GM12878 (cell line): ENCODE measurements around the gene CDC42EP3. TPM values are rescaled to one million over a fixed set of nuclear protein-coding genes. Genes with fewer than 3 reads are reported as not detected.
A peak's percentile ranks its signal among the peaks of the same experiment; 100 is the strongest.

Experiments used
- ATAC-seq: fragments of 200-7000 bp; cut with Tn5 transposase; 3 replicates; pipeline ENCODE4 v1.9.1; 2020; ENCODE audit warnings: mild to moderate bottlenecking, moderate library complexity
- BruUV-seq: library from RNA; stranded (reverse); fragments of 400-500 nt; replicated peaks from 2 replicates; lab custom pipeline; 2021; lab: Mats Ljungman, UMichigan
- CTCF ChIA-PET: fragments of 300-600 bp; sonication (Branson Sonifier 250); formaldehyde crosslinking; extraction: SDS; loops from one replicate; lab custom pipeline; 2021; ENCODE audit warnings: inconsistent platforms; lab: Yijun Ruan, JAX
- POLR2A ChIA-PET: fragments of 350-600 bp; formaldehyde crosslinking; extraction: SDS; loops from one replicate; lab custom pipeline; 2021; ENCODE audit warnings: inconsistent platforms; lab: Charles Lee
- RAD21 ChIA-PET: fragments of 300-600 bp; sonication (Branson Sonifier 250); formaldehyde crosslinking; loops from one replicate; lab custom pipeline; 2023; ENCODE audit warnings: antibody characterized with exemption; ENCODE audit not compliant: unreplicated experiment; lab: Charles Lee
- SMC1A ChIA-PET: fragments of 300-600 bp; sonication (Branson Sonifier 250); formaldehyde crosslinking; loops from one replicate; lab custom pipeline; 2023; ENCODE audit not compliant: unreplicated experiment, uncharacterized antibody; lab: Charles Lee
- DNase-seq: peaks from one replicate; pipeline ENCODE4 v3.0.0-alpha.2; 2011; ENCODE audit warnings: low read depth, low spot score
- FAIRE-seq: peaks from 3 replicates; lab custom pipeline; 2011; peaks lifted over from hg19 to GRCh38; lab: Jason Lieb, UNC
- H2AFZ ChIP-seq: 2 replicates; pipeline ENCODE4 v1.6.0; 2011; ENCODE audit warnings: low read depth, low read length, control low read depth; ENCODE audit not compliant: control insufficient read depth
- H3K27ac ChIP-seq: 2 replicates; pipeline ENCODE4 v1.5.1; 2011; ENCODE audit warnings: control low read depth; ENCODE audit not compliant: control insufficient read depth, insufficient read depth
- H3K27me3 ChIP-seq, 2 experiments: replicated peaks in 1 of 2; 2 replicates each; pipeline versions ENCODE4 v1.6.0 to v1.6.1; 2011; ENCODE audit warnings: low read length in 1 of 2; ENCODE audit not compliant: control insufficient read depth in 2 of 2, insufficient read depth in 2 of 2
- H3K36me3 ChIP-seq, 2 experiments: 2 replicates each; pipeline ENCODE4 v1.5.1; 2011; ENCODE audit warnings: low read length in 1 of 2; ENCODE audit not compliant: control insufficient read depth in 2 of 2, insufficient read depth in 2 of 2
- H3K4me1 ChIP-seq: 2 replicates; pipeline ENCODE4 v1.6.1; 2011; ENCODE audit warnings: mild to moderate bottlenecking, low read length, moderate library complexity, mixed read lengths; ENCODE audit not compliant: control insufficient read depth, insufficient read depth
- H3K4me2 ChIP-seq: 2 replicates; pipeline ENCODE4 v1.6.0; 2011; ENCODE audit warnings: control low read depth; ENCODE audit not compliant: control insufficient read depth, insufficient read depth
- H3K4me3 ChIP-seq: fragments of 200-600 bp; sonication (generic); 2 replicates; pipeline ENCODE4 v1.5.1; 2016
- H3K79me2 ChIP-seq: 2 replicates; pipeline ENCODE4 v1.6.0; 2011; ENCODE audit warnings: low read length; ENCODE audit not compliant: control insufficient read depth, insufficient read depth
- H3K9ac ChIP-seq: 2 replicates; pipeline ENCODE4 v1.8.0; 2011; ENCODE audit warnings: low read length, control low read depth, mixed read lengths; ENCODE audit not compliant: control insufficient read depth, insufficient read depth
- H3K9me3 ChIP-seq: replicated peaks from 3 replicates; pipeline ENCODE4 v1.5.1; 2011; ENCODE audit warnings: mild to moderate bottlenecking, low read length; ENCODE audit not compliant: control insufficient read depth, insufficient read depth
- H4K20me1 ChIP-seq: 2 replicates; pipeline ENCODE4 v1.6.0; 2011; ENCODE audit not compliant: control insufficient read depth, insufficient read depth
- IKZF1 ChIP-seq: fragments of 450-650 bp; conservative IDR thresholded peaks from 2 replicates; pipeline ENCODE4 v1.6.1; 2017; ENCODE audit warnings: antibody characterized with exemption, mild to moderate bottlenecking
- POLR2AphosphoS2 ChIP-seq: IDR thresholded peaks from 2 replicates; pipeline ENCODE4 v1.6.1; 2011; ENCODE audit warnings: low read depth, mild to moderate bottlenecking, low read length, improper control_type of control experiment, moderate library complexity
- POLR2AphosphoS5 ChIP-seq: IDR thresholded peaks from 2 replicates; pipeline ENCODE4 v1.6.1; 2011; ENCODE audit warnings: mild to moderate bottlenecking, low read length, inconsistent platforms
- TCF12 ChIP-seq: IDR thresholded peaks from 2 replicates; pipeline ENCODE4 v1.6.1; 2011; ENCODE audit warnings: low read depth, mild to moderate bottlenecking, low read length
- WGBS: methylation state at CpG from one replicate; pipeline ENCODE4 v1.1.6; 2016; ENCODE audit warnings: low lambda C conversion rate; ENCODE audit not compliant: insufficient replicate concordance, insufficient coverage; ENCODE audit errors: missing lambda C conversion rate; 5-methylcytosine and 5-hydroxymethylcytosine counted together
- in situ Hi-C: fragments of 300-500 bp; cut with MboI; formaldehyde crosslinking; loops from 9 replicates; pipeline ENCODE4 v1.14.3; 2018; ENCODE audit warnings: mixed read lengths
- intact Hi-C: fragments of 100-400 bp; cut with micrococcal nuclease; formaldehyde crosslinking; loops from one replicate; pipeline ENCODE4 v1.14.2; 2022; ENCODE audit not compliant: unreplicated experiment
- polyA plus RNA-seq, 11 experiments: library from polyadenylated mRNA; depleted of rRNA in 4 of 11; unstranded in 6 of 11; stranded (reverse) in 5 of 11; fragments of >200 nt; fragmentation: Nextera tagmentation in 4 of 11; fragmentation: Illumina TruSeq in 1 of 11; extraction: Ambion mirVana in 4 of 11; extraction: Trizol in 1 of 11; gene quantifications; 1 replicate in 1 of 11; 2 replicates in 10 of 11; pipeline versions ENCODE4 v1.2.1 to v1.2.3, GENCODE V29; 2011 to 2016; ENCODE audit warnings: inconsistent platforms in 2 of 11, missing spikeins in 2 of 11, low read depth in 1 of 11
- total RNA-seq, 4 experiments: library from RNA; depleted of rRNA in 3 of 4; stranded (reverse); fragments of >200 nt in 3 of 4; fragmentation: Illumina TruSeq in 1 of 4; extraction: Trizol in 1 of 4; gene quantifications; 2 replicates each; pipeline versions ENCODE4 v1.2.1 to v1.2.3, GENCODE V29; 2013 to 2021

Gene CDC42EP3
- total and polyA plus RNA-seq, 10 of the 15 experiments (the other 5 are each of a cell fraction or from before 2014, with no cell fraction given), result 11.8 to 86.9 (median 52.9) TPM

DNA sequence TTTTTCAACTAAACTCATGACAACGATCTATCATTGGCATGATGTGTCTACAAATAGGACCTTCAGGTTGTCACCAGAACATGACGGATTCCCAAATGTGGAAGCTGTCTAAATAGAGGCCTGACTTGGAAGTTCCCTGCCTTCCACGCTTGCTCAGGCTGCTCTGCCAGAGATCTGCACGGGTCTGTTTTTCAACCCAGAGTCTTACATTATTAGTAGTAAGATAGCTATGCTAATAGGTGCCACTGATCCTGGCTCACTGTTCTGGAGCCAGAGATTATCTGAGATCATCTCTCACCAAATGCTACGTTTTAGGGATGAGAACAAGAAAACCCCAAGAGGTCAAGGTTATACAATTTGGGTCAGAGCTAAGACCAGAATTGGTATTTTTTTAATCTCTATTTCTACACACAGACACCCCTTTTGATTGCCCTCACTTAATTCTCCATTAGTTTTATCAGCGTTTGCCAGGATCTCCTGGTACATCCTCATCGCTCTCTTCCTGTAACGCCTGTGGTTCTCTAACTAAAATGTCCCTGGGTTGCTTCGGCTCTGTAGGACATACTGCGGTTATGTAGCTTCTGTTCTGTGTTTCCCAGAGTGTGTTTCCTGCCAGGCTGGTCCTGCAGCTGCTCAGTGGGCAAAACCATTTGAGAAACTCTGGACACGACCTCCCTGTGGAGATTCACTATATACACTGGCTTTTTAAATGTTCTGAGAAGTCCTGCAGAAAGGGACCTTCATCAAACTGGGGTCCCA is 5.7 kb downstream of the CDC42EP3 start:
- Histone ChIP-seq H4K20me1 (0 out of 2 replicates have a peak, but pooled peaks cover 3% of the 10 kb centered on the region), H3K27ac (peak overlapping the region; percentile 28; the same call in 1 of the 2 replicates), H3K4me1 (0 out of 2 replicates have a peak, but pooled peaks cover 3% of the 10 kb centered on the region), H3K27me3 (no peaks in the 10 kb centered on the region), H3K79me2 (peaks cover 98% of the 10 kb centered on the region), H3K4me2 (peak overlapping the region; percentile 63), H3K9me3 (no peaks in the 10 kb centered on the region), H3K9ac (peak overlapping the region; percentile 28; the same call in 1 of the 2 replicates), H3K4me3 (peak overlapping the region; percentile 82), H2AFZ (no peak overlapping the region), H3K36me3 (peaks cover 4 to 31% of the 10 kb centered on the region in 2 experiments; a peak in 3 of 4 replicates)
- in situ Hi-C loops, result loop anchor here (5.0 kb wide), 1 partner anchor 253 kb away; no protein-coding TSS in a partner anchor
- POLR2A ChIA-PET, result interaction anchor here (0.5 to 9.9 kb wide), 13 partner anchors 10 to 574 kb away, joined by 3 to 171 read pairs (median 4); no protein-coding TSS in a partner anchor
- CTCF ChIA-PET, result interaction anchor here (0.6 to 2.8 kb wide), 9 partner anchors 9 to 251 kb away, joined by 3 to 13 read pairs (median 4); no protein-coding TSS in a partner anchor
- intact Hi-C loops, result loop anchor here (5.0 kb wide), 1 partner anchor 43 kb away; no protein-coding TSS in a partner anchor
- TF ChIP-seq TCF12 (no peak), POLR2AphosphoS2 (peak; percentile 48; the same call in 1 of the 2 replicates), IKZF1 (0 out of 2 replicates have a peak, but pooled peaks have one; percentile 39), POLR2AphosphoS5 (0 out of 2 replicates have a peak, but pooled peaks have one; percentile 1)
- no peak for DNase-seq
- RAD21 ChIA-PET, result interaction anchor here (1.0 to 7.8 kb wide), 8 partner anchors 11 to 251 kb away, joined by 3 to 127 read pairs (median 5); no protein-coding TSS in a partner anchor
- SMC1A ChIA-PET, result interaction anchor here (0.6 to 14.0 kb wide), 20 partner anchors 10 to 270 kb away, joined by 3 to 246 read pairs (median 4); no protein-coding TSS in a partner anchor
- 48% methylated on average over 11 of the region's 11 CpGs for WGBS
- FAIRE-seq, result no peak
- ATAC-seq, result peak; percentile 2; the same call in 1 of the 3 replicates
- no TSS peak for BruUV-seq
